Body of pancreas (tissue), 4 donors: ENCODE results near the gene NUDT17. TPM values are rescaled to one million over a fixed set of nuclear protein-coding genes. Genes with fewer than 3 reads are reported as not detected.
A peak's percentile ranks its signal among the peaks of the same experiment; 100 is the strongest.

Experiments
- ATAC-seq: fragments of 150-250 bp; one replicate; pipeline ENCODE4 v1.9.1; 2016
- DNase-seq, 4 donors: peaks; one replicate each; pipeline ENCODE4 v3.0.0-alpha.2; 2019
- H3K27ac ChIP-seq, 4 donors: fragments of 200-600 bp; sonication (generic); 1 replicate in 3 of 4; 2 replicates in 1 of 4; pipeline versions ENCODE4 v1.5.1 to v1.6.1; 2016 to 2019; ENCODE audit warnings: mild to moderate bottlenecking in 1 of 4, mixed read lengths in 1 of 4, moderate library complexity in 1 of 4
- H3K27me3 ChIP-seq, 2 donors: fragments of 200-600 bp; sonication (generic); one replicate each; pipeline ENCODE4 v1.6.0; 2016; ENCODE audit warnings: mild to moderate bottlenecking in 1 of 2
- H3K36me3 ChIP-seq, 2 donors: fragments of 200-600 bp; sonication (generic); replicated peaks in 1 of 2; 2 replicates each; pipeline ENCODE4 v1.5.1; 2016; ENCODE audit warnings: low read depth in 2 of 2; ENCODE audit not compliant: insufficient read depth in 1 of 2
- H3K4me1 ChIP-seq: fragments of 200-600 bp; sonication (generic); one replicate; pipeline ENCODE4 v1.6.0; 2016
- H3K4me3 ChIP-seq, 2 donors: fragments of 200-600 bp; sonication (generic); 1 replicate in 1 of 2; 2 replicates in 1 of 2; pipeline ENCODE4 v1.5.1; 2016 to 2019
- H3K9me3 ChIP-seq, 3 donors: fragments of 200-600 bp; sonication (generic); 1 replicate in 2 of 3; 2 replicates in 1 of 3; pipeline ENCODE4 v1.5.1; 2016
- CTCF ChIP-seq, 7 experiments: fragments of 450-650 bp in 4 of 7; fragments of 200-600 bp in 3 of 7; sonication (generic) in 3 of 7; IDR thresholded peaks; one replicate each; pipeline ENCODE4 v1.5.1; 2016 to 2019; ENCODE audit warnings: antibody characterized with exemption in 7 of 7
- POLR2A ChIP-seq, 3 donors: fragments of 450-650 bp; IDR thresholded peaks; one replicate each; pipeline ENCODE4 v1.6.1; 2016; ENCODE audit warnings: antibody characterized with exemption in 3 of 3, mild to moderate bottlenecking in 2 of 3
- WGBS, 2 donors: methylation state at CpG; one replicate each; pipeline ENCODE4 v1.1.5; 2017; 5-methylcytosine and 5-hydroxymethylcytosine counted together
- intact Hi-C: fragments of 100-400 bp; cut with DNase I; formaldehyde crosslinking; loops from one replicate; pipeline ENCODE4 v1.15.1; 2023
- total RNA-seq, 2 donors: library from RNA; depleted of rRNA; stranded (reverse); fragments of >200 nt; gene quantifications; one replicate each; pipeline ENCODE4 v1.1.0, GENCODE V29; 2016

The NUDT17 gene
- total RNA-seq, 2 donors from 2014 or later: 1.6 TPM; not detected in 1

- DNase-seq (no peak), ATAC-seq (no peak)
- TF ChIP-seq CTCF (IDR thresholded peaks at IDR 0.05) (no peak), POLR2A (IDR thresholded peaks at IDR 0.05) (no peak)
These were observed 32.6 kb downstream of the NUDT17 start for GRCh38 chr1:145877923-145878486.

GRCh38 chr1:145878724-145879123 lies 33.3 kb downstream of the NUDT17 start:
- no peaks in the 10 kb centered on the region for H3K9me3 ChIP-seq
- no peaks in the 10 kb centered on the region for H3K36me3 ChIP-seq
- ATAC-seq: no peak
- H3K4me1 ChIP-seq: no peaks in the 10 kb centered on the region
- H3K27me3 ChIP-seq: no peaks in the 10 kb centered on the region
- TF ChIP-seq CTCF (IDR thresholded peaks at IDR 0.05) (no peak), POLR2A (IDR thresholded peaks at IDR 0.05) (no peak)
- 73 to 83% methylated on average over 2 of the region's 2 CpGs for WGBS, 2 donors
- H3K27ac ChIP-seq: no peak overlapping the region
- H3K4me3 ChIP-seq: no peak overlapping the region
- intact Hi-C loops: no loop called here
- no peak for DNase-seq

More at GRCh38 chr1:145877923-145878486, 32.6 kb downstream of the NUDT17 start:
- H3K4me1 ChIP-seq: no peaks in the 10 kb centered on the region
- H3K36me3 ChIP-seq: no peaks in the 10 kb centered on the region
- H3K27me3 ChIP-seq: no peaks in the 10 kb centered on the region
- no peak overlapping the region for H3K27ac ChIP-seq
- intact Hi-C loops: no loop called here
- no peaks in the 10 kb centered on the region for H3K9me3 ChIP-seq
- H3K4me3 ChIP-seq: no peak overlapping the region
- 78 to 79% methylated on average over 5 to 7 of the region's 7 CpGs for WGBS, 2 donors

- Histone ChIP-seq H3K27ac (no peak overlapping the region), H3K36me3 (no peaks in the 10 kb centered on the region), H3K27me3 (no peaks in the 10 kb centered on the region), H3K4me1 (no peaks in the 10 kb centered on the region), H3K4me3 (no peak overlapping the region), H3K9me3 (no peaks in the 10 kb centered on the region)
- intact Hi-C loops: no loop called here
- DNase-seq (no peak), ATAC-seq (no peak)
- TF ChIP-seq POLR2A (IDR thresholded peaks at IDR 0.05) (no peak), CTCF (IDR thresholded peaks at IDR 0.05) (no peak)
- WGBS, 2 donors: 50 to 62% methylated on average over 5 of the region's 5 CpGs
These were observed 34.3 kb downstream of the NUDT17 start for GRCh38 chr1:145879775-145880174.

GRCh38 chr1:145884675-145885074 lies 39.2 kb downstream of the NUDT17 start:
- Histone ChIP-seq H3K36me3 (no peaks in the 10 kb centered on the region), H3K4me1 (peaks cover 18% of the 10 kb centered on the region), H3K9me3 (no peaks in the 10 kb centered on the region), H3K27me3 (no peaks in the 10 kb centered on the region), H3K27ac (no peak overlapping the region), H3K4me3 (no peak overlapping the region)
- DNase-seq (no peak), ATAC-seq (no peak)
- TF ChIP-seq CTCF (IDR thresholded peaks at IDR 0.05): no peak
- no peak for TF ChIP-seq POLR2A (IDR thresholded peaks at IDR 0.05)
- WGBS, 2 donors: 94 to 100% methylated on average over 1 of the region's 1 CpG
- intact Hi-C loops: no loop called here

GRCh38 chr1:145885738-145886287 lies 40.4 kb downstream of the NUDT17 start, which contains the start of gene ANKRD35:
ANKRD35 (minus strand) TSS chr1:145885866; CDS start chr1:145885758, 108 bp downstream.
- peak within 1 kb of the TSS; percentile 32 to 82 for H3K4me3 ChIP-seq
- peaks cover 21% of the 10 kb centered on the region for H3K4me1 ChIP-seq
- no peak for TF ChIP-seq POLR2A (IDR thresholded peaks at IDR 0.05)
- TF ChIP-seq CTCF (IDR thresholded peaks at IDR 0.05): no peak
- H3K9me3 ChIP-seq: no peaks in the 10 kb centered on the region
- H3K27me3 ChIP-seq: no peaks in the 10 kb centered on the region
- 1 to 2% methylated on average over 8 to 30 of the region's 36 CpGs for WGBS, 2 donors
- no peaks in the 10 kb centered on the region for H3K36me3 ChIP-seq
- peak; percentile 75 to 89 (median 84) for DNase-seq
- peak; percentile 92 for ATAC-seq
- H3K27ac ChIP-seq: no peak within 1 kb of the TSS
- intact Hi-C loops: no loop called here
